DND-41 (cell line): ENCODE results near the gene BPIFB2.

Experiments
- EZH2 ChIP-seq: IDR thresholded peaks from 3 replicates; pipeline ENCODE4 v1.6.1; 2012; ENCODE audit warnings: borderline replicate concordance, low read depth, mild to moderate bottlenecking, moderate library complexity, low read length, inconsistent platforms; ENCODE audit not compliant: severe bottlenecking
- TF ChIP-seq, protein P1 (sequence below): IDR thresholded peaks from 2 replicates; pipeline ENCODE4 v1.5.1; 2012; ENCODE audit warnings: borderline replicate concordance, low read length, moderate library complexity, mild to moderate bottlenecking; ENCODE audit not compliant: poor library complexity, severe bottlenecking; ENCODE audit errors: extremely low read depth

- TF ChIP-seq, protein P1, sequence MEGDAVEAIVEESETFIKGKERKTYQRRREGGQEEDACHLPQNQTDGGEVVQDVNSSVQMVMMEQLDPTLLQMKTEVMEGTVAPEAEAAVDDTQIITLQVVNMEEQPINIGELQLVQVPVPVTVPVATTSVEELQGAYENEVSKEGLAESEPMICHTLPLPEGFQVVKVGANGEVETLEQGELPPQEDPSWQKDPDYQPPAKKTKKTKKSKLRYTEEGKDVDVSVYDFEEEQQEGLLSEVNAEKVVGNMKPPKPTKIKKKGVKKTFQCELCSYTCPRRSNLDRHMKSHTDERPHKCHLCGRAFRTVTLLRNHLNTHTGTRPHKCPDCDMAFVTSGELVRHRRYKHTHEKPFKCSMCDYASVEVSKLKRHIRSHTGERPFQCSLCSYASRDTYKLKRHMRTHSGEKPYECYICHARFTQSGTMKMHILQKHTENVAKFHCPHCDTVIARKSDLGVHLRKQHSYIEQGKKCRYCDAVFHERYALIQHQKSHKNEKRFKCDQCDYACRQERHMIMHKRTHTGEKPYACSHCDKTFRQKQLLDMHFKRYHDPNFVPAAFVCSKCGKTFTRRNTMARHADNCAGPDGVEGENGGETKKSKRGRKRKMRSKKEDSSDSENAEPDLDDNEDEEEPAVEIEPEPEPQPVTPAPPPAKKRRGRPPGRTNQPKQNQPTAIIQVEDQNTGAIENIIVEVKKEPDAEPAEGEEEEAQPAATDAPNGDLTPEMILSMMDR, result no peak
- TF ChIP-seq EZH2, result no peak
Observed at GRCh38 chr20:33000802-33001466, 6.6 kb upstream of the BPIFB2 start.
